Activated CD4-positive, alpha-beta T cell treated with anti-CD3 and anti-CD28 coated beads, Interleukin-2, amount 50 U/mL, for 24 hours (primary cell): ENCODE data around the gene ADD3.
A peak's percentile ranks its signal among the peaks of the same experiment; 100 is the strongest.

Experiments used
- DNase-seq, 2 donors: peaks; one replicate each; pipeline ENCODE4 v3.0.0-alpha.2; 2020; ENCODE audit warnings: low read depth in 1 of 2, low spot score in 1 of 2

ADD3 gene

DNA sequence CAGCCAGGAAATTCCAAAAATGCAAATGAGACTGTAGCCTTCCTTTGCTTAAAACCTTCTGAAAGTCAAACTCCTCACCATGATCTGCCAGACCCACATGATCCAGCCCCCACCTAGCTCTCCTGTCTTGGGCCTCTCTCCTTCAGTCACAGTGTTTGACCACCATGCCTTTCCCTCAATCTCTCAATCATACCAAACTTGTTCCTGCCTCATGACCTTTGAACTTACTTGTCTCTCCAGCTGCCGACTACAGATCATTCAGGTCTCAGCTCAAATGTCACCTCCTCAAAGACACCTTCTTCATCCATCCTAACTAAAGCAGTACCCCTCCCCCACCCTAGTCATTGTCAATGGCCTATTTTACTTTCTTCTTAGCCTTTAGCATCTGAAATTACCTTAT, 9.3 kb upstream of the ADD3 start:
- DNase-seq = no peak

DNA sequence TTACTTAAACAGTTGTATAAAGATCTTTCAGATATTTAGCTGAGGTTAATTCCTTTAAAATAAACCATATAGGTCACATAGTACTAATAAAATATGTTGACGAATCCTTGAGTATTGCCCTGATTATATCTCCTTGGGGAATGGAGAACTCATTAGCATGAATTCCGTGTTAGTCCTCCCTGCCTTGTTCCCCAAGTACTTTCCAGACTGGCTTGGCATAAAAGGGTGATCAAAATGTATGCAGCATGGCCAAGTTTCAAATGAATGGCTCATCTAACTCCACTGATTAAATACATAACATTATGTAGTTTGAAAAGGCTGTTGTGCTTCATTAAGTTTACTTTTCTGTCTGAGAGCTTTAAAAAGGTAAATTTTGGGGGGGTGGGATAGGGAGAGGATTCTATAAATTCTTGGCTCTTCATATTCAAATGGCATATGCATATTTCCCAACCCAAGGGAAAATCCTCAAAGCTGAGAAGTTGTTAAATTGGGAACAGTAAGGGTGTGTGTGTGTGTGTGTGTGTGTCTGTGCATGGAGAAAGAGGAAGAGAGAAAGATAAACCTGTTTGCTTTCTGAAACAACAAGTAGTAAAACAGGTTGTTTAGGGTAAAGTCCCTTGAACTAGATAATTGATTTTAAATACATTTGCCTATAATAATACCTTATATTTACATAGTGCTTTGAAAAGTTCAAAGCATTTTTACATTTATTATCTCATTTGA, 4.8 kb upstream of the ADD3 start:
- no peak for DNase-seq

DNA sequence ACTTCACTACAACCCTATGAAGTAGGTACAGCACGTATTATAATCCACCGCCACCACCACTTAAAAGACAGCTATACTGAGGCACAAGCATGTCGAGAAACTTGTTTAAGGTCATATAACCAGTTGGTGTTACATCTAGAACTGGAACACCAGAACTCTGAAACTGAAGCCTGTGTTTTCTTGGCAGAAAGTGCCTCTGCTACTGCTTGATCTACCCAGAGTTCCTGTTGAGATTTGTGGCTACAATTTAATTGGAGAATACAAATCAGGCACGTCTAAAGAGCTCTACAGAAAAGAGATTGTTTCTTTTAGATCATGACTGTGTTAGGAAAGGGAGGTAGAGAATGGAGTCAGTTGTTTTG, 4.3 kb upstream of the ADD3 start:
- no peak for DNase-seq

DNA sequence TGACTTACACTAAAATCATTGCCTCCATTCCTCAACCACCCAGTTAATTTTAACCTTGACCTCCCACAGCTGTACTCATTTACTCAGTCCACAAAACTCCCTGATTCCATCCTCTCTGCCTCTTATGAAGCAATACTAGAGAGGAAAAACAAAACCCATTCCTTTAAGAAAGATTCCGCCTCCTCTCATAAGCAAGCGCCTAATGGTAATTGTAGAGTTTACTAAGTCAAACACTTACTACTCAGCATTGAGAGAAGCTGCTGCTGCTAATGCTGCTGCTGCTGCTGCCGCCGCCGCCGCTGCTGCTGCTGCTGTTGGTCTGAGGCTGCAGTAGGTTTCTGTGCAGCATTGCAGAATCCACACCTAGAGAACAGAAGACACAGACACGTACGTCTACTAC, 2.1 kb upstream of the ADD3 start:
- no peak for DNase-seq

DNA sequence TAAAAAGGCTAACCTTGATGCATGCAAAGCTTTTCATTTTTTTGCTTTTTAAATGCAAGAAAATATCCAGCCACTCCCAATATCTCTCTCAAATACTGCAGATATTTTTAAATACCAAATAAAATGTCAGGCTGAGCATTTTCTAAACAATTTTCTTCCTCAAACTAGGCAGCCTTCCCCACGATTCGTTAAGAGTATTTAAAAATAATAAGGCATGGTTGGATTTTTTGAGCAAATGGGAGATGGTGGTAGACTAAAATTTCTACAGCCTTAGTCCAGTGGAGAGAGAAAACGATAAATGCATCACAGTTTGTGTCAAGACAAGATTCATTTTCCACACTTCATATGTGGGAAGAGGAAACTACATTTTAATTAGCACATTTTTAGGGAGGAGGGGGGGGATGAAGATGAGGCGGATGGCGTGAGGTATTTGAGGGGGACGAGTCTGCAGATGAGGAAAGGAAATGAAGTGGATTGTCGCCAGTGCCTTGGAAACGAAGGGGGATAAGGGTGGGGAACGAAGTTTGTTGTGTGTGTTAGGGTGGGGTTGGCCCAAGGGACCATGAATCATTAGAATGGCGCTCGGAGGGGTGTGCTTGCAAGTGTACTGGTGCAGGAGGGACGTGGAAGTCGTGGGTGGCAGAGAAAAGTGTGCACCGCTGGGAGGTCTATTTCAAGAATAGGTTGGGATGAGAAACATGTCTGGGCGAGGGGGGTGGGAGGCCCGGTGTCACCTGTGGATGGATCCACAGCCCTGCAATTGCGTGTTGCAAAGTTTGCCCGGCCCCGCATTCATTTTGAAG, 1.2 kb upstream of the ADD3 start:
- no peak for DNase-seq

DNA sequence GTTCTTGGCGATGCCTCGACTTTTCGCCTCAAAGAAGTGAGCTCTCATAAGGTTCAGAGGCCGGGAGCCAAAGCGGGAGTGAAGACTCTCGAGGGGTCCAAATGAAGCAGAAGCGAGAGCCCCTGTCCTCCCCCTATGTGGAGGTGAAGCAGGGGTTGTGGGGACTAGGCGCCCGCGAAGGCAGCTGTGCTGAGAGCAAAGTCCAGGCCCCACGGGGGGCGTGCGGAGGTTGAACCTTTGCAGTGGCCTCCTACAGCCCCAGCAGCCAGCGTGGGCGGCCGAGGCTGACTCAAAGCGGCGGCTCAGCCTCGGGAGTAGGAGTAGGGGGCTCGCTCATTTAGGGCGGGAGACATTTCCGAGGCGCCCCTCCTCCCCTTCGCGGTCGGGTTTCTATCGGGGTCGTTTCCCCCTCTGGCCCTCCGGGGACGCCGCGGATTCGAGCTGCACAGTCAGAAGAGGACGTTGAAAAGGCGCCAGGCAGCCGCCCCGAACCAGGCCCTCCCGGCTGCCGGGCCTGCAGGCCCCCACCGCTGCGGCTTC, 553 bp upstream of the ADD3 start:
- peak; percentile 24 to 34 for DNase-seq

DNA sequence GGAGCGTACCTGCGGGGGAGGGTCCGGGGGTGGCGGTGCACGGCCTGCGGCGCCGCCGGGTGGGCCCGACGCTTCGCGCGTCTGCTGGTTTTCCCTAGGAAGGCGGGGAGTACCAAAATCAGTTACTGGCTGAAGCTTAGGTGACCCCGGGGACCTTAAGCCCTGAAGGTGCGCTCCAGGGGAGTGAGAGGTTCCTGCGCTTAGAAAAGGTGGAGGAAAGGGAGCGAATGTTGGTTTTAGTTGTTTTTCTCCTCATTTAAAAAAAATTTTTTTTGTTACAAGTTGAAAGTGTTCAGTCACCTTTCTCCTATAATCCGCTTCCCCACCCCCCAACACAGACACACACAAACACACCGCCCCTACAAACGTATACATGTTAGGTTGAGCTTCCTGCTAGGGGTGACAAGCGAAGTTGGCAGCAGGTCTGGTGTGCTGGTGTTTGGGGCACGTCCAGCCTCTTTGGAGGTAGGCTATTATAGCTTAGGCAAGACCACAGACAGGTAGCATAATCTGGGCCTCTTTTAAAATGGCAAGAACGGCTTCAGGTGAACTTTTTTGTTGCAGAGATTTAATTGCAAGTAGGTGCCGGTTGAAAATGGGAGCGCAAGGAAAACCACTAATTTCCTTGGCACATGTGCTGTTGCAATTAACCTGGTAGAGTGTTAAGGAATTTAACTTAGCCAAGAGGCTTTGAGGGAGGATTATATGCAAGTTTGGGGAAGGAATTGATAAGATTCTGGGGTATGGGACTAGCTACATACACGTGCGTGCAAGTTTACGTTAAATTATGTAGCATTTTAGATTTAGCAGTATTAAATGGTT, 945 bp downstream of the ADD3 start:
- peak in 1 of 2 donors; percentile 36 for DNase-seq

GRCh38 chr10:110009736-110010475, 2.1 kb downstream of the ADD3 start:
- DNase-seq = peak in 1 of 2 donors; percentile 51

- no peak for DNase-seq
Observed at GRCh38 chr10:110010486-110011378, 2.9 kb downstream of the ADD3 start.

GRCh38 chr10:110011681-110012080, 3.9 kb downstream of the ADD3 start:
- DNase-seq = no peak

DNA sequence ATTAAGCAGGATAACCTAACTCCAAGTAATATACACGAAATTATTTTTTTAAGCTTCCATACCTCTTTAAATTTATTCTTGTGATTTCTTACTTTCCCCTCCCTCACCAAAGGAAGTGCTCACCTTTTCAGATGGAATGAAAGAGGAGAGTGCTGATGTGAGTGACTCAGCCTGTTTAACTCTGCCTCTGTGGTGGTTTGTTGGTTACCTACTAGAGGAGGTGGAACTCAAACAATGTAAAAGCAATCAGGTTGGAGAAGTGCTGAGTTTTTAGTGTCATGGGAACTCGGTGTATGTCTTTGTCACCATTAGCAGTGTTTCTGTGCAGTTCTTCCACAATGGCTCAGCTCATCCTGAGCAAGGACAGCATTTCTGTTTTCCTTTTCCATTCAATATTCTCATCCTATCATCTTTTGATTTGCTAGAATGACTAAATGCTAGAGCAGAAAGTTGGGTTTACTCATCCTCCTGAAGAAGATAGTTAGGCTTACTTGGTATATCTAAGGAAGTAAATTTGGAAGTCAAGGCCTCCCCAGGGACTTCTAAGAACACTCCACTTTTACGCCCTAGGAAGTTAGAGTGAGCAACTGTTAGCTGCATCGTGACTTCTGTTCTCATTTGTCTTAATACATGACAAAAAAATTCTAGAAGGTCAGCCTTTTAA, 6.0 kb downstream of the ADD3 start:
- no peak for DNase-seq

- no peak for DNase-seq
Observed at GRCh38 chr10:110016039-110016438, 8.3 kb downstream of the ADD3 start.

DNA sequence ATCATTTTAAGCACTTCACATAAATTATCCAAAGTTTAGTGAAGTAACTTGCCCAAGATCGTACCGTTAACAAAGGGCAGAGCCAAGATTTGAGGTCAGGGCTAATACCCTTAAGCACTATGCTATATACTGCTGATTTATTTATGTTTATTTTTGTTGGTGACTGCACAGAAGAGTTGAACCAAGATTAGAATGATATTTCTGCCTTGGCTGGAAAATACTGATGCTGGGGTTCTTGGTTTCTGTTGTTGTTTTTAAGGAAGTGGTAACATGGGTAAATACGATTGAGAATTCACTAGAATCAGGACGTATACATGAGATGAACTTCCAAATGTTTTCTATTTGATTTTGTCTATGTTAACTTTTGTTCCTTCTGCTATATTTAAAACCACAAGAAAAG, 9.3 kb downstream of the ADD3 start:
- DNase-seq = no peak

DNA sequence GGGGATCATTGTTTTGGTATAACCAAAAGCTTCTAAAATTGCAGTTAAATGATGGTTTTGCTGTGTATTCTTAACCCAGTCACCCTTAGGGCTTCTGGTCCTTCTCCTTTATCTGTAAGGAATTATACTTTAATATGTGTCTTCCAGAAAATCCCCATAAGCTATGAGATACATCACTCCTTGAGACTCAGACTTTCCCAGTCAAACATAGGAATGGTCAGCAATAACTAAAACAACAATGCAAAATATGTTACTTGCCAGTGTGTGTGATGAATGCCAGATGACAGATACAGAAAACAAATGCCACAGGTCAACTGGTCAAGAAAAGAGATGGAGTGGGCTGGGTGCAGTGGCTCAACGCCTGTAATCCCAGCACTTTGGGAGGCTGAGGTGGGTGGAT, 10.1 kb downstream of the ADD3 start:
- DNase-seq = no peak

DNA sequence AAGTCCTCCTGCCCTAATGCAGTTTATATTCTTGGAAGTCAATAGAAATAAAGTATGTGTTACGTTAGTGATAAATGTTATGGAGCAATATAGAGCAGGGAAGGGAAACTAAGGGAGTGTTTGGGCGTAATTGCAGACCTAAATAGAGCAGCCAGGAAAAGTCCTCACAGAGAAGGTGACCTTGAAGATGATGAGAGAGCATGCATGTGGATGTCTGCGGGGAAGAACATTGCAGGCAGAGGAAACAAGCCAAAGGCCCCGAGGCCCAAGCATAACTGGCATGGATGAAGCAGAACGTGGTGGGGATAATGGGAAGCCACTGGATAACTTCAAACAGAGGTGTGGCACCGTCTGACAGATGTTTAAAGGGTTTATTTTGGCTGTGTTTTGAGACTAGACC, 12.5 kb downstream of the ADD3 start:
- no peak for DNase-seq

DNA sequence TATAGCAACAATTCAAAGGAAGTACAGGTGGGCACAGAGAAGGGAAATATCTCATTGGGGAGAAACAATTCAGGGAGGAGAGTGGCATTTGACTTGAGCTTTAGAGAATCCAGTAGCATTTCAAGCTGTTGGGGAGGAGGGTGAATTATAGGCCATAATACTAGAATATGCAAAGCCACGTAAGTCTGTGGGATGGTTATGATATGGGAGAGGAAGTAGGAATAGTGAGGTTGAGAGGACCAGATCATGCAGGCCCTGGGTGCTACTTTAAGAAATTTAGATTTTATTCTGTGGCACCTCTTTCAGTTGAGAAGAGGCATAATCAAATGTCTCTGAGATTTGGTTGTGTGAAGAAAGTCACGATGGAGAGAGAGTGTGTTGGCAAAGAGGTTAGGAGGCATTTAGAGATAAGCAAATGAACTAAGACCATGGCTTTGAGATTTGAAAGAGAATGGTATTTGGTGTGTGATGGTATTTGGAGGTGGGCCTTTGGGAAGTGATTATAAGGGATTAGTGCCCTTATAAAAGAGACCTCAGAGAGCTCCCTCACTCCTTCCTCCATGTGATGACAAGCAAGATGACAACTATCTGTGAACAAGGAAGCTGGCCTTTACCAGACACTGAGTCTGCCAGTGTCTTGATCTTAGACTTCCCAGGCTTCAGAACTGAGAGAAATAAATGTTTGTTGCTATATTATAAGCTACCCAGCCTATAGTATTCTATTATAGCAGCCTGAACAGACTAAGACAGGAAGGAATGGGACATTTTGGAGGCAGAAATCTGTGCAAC, 15.1 kb downstream of the ADD3 start:
- no peak for DNase-seq

DNA sequence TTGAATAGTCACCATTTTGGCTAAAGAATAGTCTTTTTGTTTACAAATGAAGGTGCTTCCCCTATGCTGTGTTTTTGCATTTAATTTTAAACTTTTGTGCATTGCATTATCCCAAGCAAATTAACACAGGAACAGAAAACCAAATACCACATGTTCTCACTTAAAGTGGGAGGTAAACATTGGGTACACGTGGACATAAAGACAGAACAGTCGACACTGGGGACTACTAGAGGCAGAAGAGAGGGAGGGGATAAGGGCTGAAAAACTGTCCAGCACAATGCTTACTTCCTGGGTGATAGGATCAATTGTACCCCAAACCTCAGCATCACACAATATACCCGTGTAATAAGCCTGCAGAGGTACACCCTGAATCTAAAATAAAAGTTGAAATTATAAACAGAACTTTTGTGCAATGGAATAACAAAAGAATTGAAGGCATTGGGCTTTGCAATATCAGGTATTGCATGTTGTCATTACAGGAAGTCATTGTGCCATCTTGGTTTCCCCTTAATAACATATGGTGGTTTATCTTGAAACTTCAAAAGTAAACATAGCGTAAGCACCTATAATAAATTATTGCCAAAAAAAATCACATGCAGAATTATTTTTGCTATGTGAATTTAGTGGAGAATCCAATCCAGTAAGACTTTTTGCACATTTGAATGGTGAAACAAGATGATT, 16.1 kb downstream of the ADD3 start:
- DNase-seq = no peak

GRCh38 chr10:110029450-110029849, 21.7 kb downstream of the ADD3 start:
- no peak for DNase-seq
